ENCODE results near the gene CDON.

GRCh38 chr11:125956391-125957134 lies 106.1 kb downstream of the CDON start:
- TF ChIP-seq CTCF (conservative IDR thresholded peaks at IDR 0.05; ENCODE audit: low read length) (no peak), EZH2phosphoT487 (IDR thresholded peaks at IDR 0.05; ENCODE audit: borderline replicate concordance) (no peak)
